ENCODE measurements around the gene PLOD3. TPM values are rescaled to one million over a fixed set of nuclear protein-coding genes. Genes with fewer than 3 reads are reported as not detected.

Gene PLOD3
- total RNA-seq, 2 experiments from 2014 or later = 9.2 to 30.5 TPM

GRCh38 chr7:101180130-101180755 is 37.1 kb downstream of the PLOD3 start, which contains the start of gene NAT16:
NAT16 (minus strand) TSS chr7:101180293; CDS start chr7:101174807, 5,486 bp downstream.
- Histone ChIP-seq H3K4me1 (ENCODE audit: insufficient read depth, low read length, poor library complexity, severe bottlenecking) (peaks cover 8% of the 10 kb centered on the region), H3K4me3 (ENCODE audit: low read depth, low read length, poor library complexity, severe bottlenecking) (no peak within 1 kb of the TSS), H3K79me2 (ENCODE audit: insufficient read depth, low read depth, low read length) (no peaks in the 10 kb centered on the region), H4K20me1 (ENCODE audit: insufficient read depth, low read length) (no peaks in the 10 kb centered on the region), H3K9me3 (ENCODE audit: low read length) (no peaks in the 10 kb centered on the region), H3K4me2 (ENCODE audit: low read length) (no peak within 1 kb of the TSS), H3K36me3 (ENCODE audit: insufficient read depth, low read length) (no peaks in the 10 kb centered on the region), H3K27ac (ENCODE audit: low read depth, low read length, poor library complexity, severe bottlenecking) (no peak within 1 kb of the TSS), H3K9me2 (ENCODE audit: insufficient read depth, low read length) (no peaks in the 10 kb centered on the region), H2AFZ (ENCODE audit: low read length) (no peak within 1 kb of the TSS)
- TF ChIP-seq CTCF (conservative IDR thresholded peaks at IDR 0.05; ENCODE audit: low read length) = no peak
- TF ChIP-seq EZH2phosphoT487 (IDR thresholded peaks at IDR 0.05; ENCODE audit: borderline replicate concordance, low read depth, low read length) = no peak
- CTCF ChIA-PET (ENCODE audit: unreplicated experiment) = no interaction called here
- BruUV-seq (replicated peaks) = no TSS peak
- POLR2A ChIA-PET = no interaction called here
- intact Hi-C loops (cut with micrococcal nuclease; ENCODE audit: unreplicated experiment) = no loop called here
- no peak for DNase-seq (ENCODE audit: low spot score)

- CTCF ChIA-PET (ENCODE audit: unreplicated experiment) = no interaction called here
- Histone ChIP-seq H3K79me2 (ENCODE audit: insufficient read depth, low read depth, low read length) (no peaks in the 10 kb centered on the region), H2AFZ (ENCODE audit: low read length) (no peak overlapping the region), H3K4me1 (ENCODE audit: insufficient read depth, low read length, poor library complexity, severe bottlenecking) (peaks cover 8% of the 10 kb centered on the region), H3K27ac (ENCODE audit: low read depth, low read length, poor library complexity, severe bottlenecking) (no peak overlapping the region), H3K4me2 (ENCODE audit: low read length) (no peak overlapping the region), H4K20me1 (ENCODE audit: insufficient read depth, low read length) (no peaks in the 10 kb centered on the region), H3K9me3 (ENCODE audit: low read length) (no peaks in the 10 kb centered on the region), H3K9me2 (ENCODE audit: insufficient read depth, low read length) (no peaks in the 10 kb centered on the region), H3K4me3 (ENCODE audit: low read depth, low read length, poor library complexity, severe bottlenecking) (no peak overlapping the region), H3K36me3 (ENCODE audit: insufficient read depth, low read length) (no peaks in the 10 kb centered on the region)
- intact Hi-C loops (cut with micrococcal nuclease; ENCODE audit: unreplicated experiment) = no loop called here
- POLR2A ChIA-PET = no interaction called here
- DNase-seq (ENCODE audit: low spot score) = no peak
- no TSS peak for BruUV-seq (replicated peaks)
- TF ChIP-seq CTCF (conservative IDR thresholded peaks at IDR 0.05; ENCODE audit: low read length) = no peak
- no peak for TF ChIP-seq EZH2phosphoT487 (IDR thresholded peaks at IDR 0.05; ENCODE audit: borderline replicate concordance, low read depth, low read length)
These were observed 37.7 kb downstream of the PLOD3 start for GRCh38 chr7:101179713-101180112.

- BruUV-seq (replicated peaks) = no TSS peak
- no peak for TF ChIP-seq EZH2phosphoT487 (IDR thresholded peaks at IDR 0.05; ENCODE audit: borderline replicate concordance, low read depth, low read length)
- no peak for TF ChIP-seq CTCF (conservative IDR thresholded peaks at IDR 0.05; ENCODE audit: low read length)
- intact Hi-C loops (cut with micrococcal nuclease; ENCODE audit: unreplicated experiment) = no loop called here
- peaks cover 13% of the 10 kb centered on the region for H3K4me1 ChIP-seq (ENCODE audit: insufficient read depth, low read length, poor library complexity, severe bottlenecking)
- no peak overlapping the region for H3K4me3 ChIP-seq (ENCODE audit: low read depth, low read length, poor library complexity, severe bottlenecking)
- ChIA-PET POLR2A (no interaction called here), CTCF (ENCODE audit: unreplicated experiment) (no interaction called here)
- no peak overlapping the region for H2AFZ ChIP-seq (ENCODE audit: low read length)
- no peaks in the 10 kb centered on the region for H3K36me3 ChIP-seq (ENCODE audit: insufficient read depth, low read length)
- H3K9me3 ChIP-seq (ENCODE audit: low read length) = no peaks in the 10 kb centered on the region
- H4K20me1 ChIP-seq (ENCODE audit: insufficient read depth, low read length) = no peaks in the 10 kb centered on the region
- H3K4me2 ChIP-seq (ENCODE audit: low read length) = no peak overlapping the region
- H3K27ac ChIP-seq (ENCODE audit: low read depth, low read length, poor library complexity, severe bottlenecking) = no peak overlapping the region
- no peaks in the 10 kb centered on the region for H3K79me2 ChIP-seq (ENCODE audit: insufficient read depth, low read depth, low read length)
- no peak for DNase-seq (ENCODE audit: low spot score)
- no peaks in the 10 kb centered on the region for H3K9me2 ChIP-seq (ENCODE audit: insufficient read depth, low read length)
These were observed 38.3 kb downstream of the PLOD3 start for GRCh38 chr7:101179117-101179516.
